IPS-15b (cell line): Measurements from ENCODE around the gene PTHLH.

Experiments used
- H3K27me3 ChIP-seq: one replicate; pipeline ENCODE4 v1.6.1; 2013; ENCODE audit warnings: low read length; ENCODE audit not compliant: control insufficient read depth, insufficient read depth
- H3K36me3 ChIP-seq: one replicate; pipeline ENCODE4 v1.6.1; 2013; ENCODE audit warnings: low read length; ENCODE audit not compliant: control insufficient read depth, insufficient read depth
- H3K4me1 ChIP-seq: one replicate; pipeline ENCODE4 v1.6.1; 2013; ENCODE audit warnings: mild to moderate bottlenecking, low read length; ENCODE audit not compliant: control insufficient read depth, insufficient read depth
- H3K4me3 ChIP-seq: one replicate; pipeline ENCODE4 v1.5.1; 2013; ENCODE audit warnings: low read depth, low read length
- H3K9ac ChIP-seq: one replicate; pipeline ENCODE4 v1.6.1; 2013; ENCODE audit warnings: low read depth, mild to moderate bottlenecking, low read length
- H3K9me3 ChIP-seq: one replicate; pipeline ENCODE4 v1.6.1; 2013; ENCODE audit warnings: mild to moderate bottlenecking, low read length; ENCODE audit not compliant: control insufficient read depth, insufficient read depth

The PTHLH gene

GRCh38 chr12:27972721-27973120 is at the start of gene PTHLH:
Gene PTHLH (minus strand): TSS chr12:27972733. CDS start chr12:27969494, 3,239 bp downstream.
- Histone ChIP-seq H3K27me3 (peaks cover 94% of the 10 kb centered on the region), H3K36me3 (no peaks in the 10 kb centered on the region), H3K4me3 (peak within 1 kb of the TSS; percentile 60), H3K9ac (no peak within 1 kb of the TSS), H3K9me3 (no peaks in the 10 kb centered on the region), H3K4me1 (peaks cover 13% of the 10 kb centered on the region)

GRCh38 chr12:28021704-28022103 is 49.2 kb upstream of the PTHLH start:
- H3K4me3 ChIP-seq: no peak overlapping the region
- no peaks in the 10 kb centered on the region for H3K27me3 ChIP-seq
- no peaks in the 10 kb centered on the region for H3K4me1 ChIP-seq

GRCh38 chr12:28017873-28018255 is 45.3 kb upstream of the PTHLH start:
- Histone ChIP-seq H3K9ac (no peak overlapping the region), H3K36me3 (no peaks in the 10 kb centered on the region), H3K9me3 (no peaks in the 10 kb centered on the region), H3K27me3 (no peaks in the 10 kb centered on the region), H3K4me3 (no peak overlapping the region), H3K4me1 (no peaks in the 10 kb centered on the region)

More at GRCh38 chr12:28021704-28022103, 49.2 kb upstream of the PTHLH start:
- Histone ChIP-seq H3K36me3 (no peaks in the 10 kb centered on the region), H3K9me3 (no peaks in the 10 kb centered on the region), H3K9ac (no peak overlapping the region)

- Histone ChIP-seq H3K4me1 (no peaks in the 10 kb centered on the region), H3K9me3 (no peaks in the 10 kb centered on the region), H3K27me3 (no peaks in the 10 kb centered on the region), H3K9ac (no peak overlapping the region), H3K36me3 (no peaks in the 10 kb centered on the region), H3K4me3 (no peak overlapping the region)
These were observed 44.8 kb upstream of the PTHLH start for GRCh38 chr12:28017126-28017872.

- no peaks in the 10 kb centered on the region for H3K4me1 ChIP-seq
- no peaks in the 10 kb centered on the region for H3K27me3 ChIP-seq
- H3K4me3 ChIP-seq: no peak overlapping the region
- no peaks in the 10 kb centered on the region for H3K9me3 ChIP-seq
- H3K9ac ChIP-seq: no peak overlapping the region
- H3K36me3 ChIP-seq: no peaks in the 10 kb centered on the region
These were observed 42.6 kb upstream of the PTHLH start for GRCh38 chr12:28015165-28015564.

GRCh38 chr12:28014196-28014595 is 41.7 kb upstream of the PTHLH start:
- H3K4me3 ChIP-seq: no peak overlapping the region
- no peaks in the 10 kb centered on the region for H3K27me3 ChIP-seq
- H3K4me1 ChIP-seq: no peaks in the 10 kb centered on the region
- no peaks in the 10 kb centered on the region for H3K36me3 ChIP-seq
- no peak overlapping the region for H3K9ac ChIP-seq
- no peaks in the 10 kb centered on the region for H3K9me3 ChIP-seq

- Histone ChIP-seq H3K36me3 (no peaks in the 10 kb centered on the region), H3K9me3 (no peaks in the 10 kb centered on the region), H3K27me3 (no peaks in the 10 kb centered on the region), H3K9ac (no peak overlapping the region), H3K4me3 (no peak overlapping the region), H3K4me1 (no peaks in the 10 kb centered on the region)
These were observed 39.9 kb upstream of the PTHLH start for GRCh38 chr12:28012333-28012918.

GRCh38 chr12:28010036-28010435 is 37.5 kb upstream of the PTHLH start:
- Histone ChIP-seq H3K4me3 (no peak overlapping the region), H3K9me3 (no peaks in the 10 kb centered on the region), H3K9ac (no peak overlapping the region), H3K27me3 (no peaks in the 10 kb centered on the region), H3K36me3 (no peaks in the 10 kb centered on the region), H3K4me1 (no peaks in the 10 kb centered on the region)

- Histone ChIP-seq H3K36me3 (no peaks in the 10 kb centered on the region), H3K4me1 (no peaks in the 10 kb centered on the region), H3K4me3 (no peak overlapping the region), H3K27me3 (no peaks in the 10 kb centered on the region), H3K9me3 (no peaks in the 10 kb centered on the region), H3K9ac (no peak overlapping the region)
These were observed 27.4 kb upstream of the PTHLH start for GRCh38 chr12:27999970-28000369.

GRCh38 chr12:27999521-27999920 is 27.0 kb upstream of the PTHLH start:
- no peak overlapping the region for H3K4me3 ChIP-seq
- no peaks in the 10 kb centered on the region for H3K36me3 ChIP-seq
- H3K4me1 ChIP-seq: no peaks in the 10 kb centered on the region
- no peaks in the 10 kb centered on the region for H3K9me3 ChIP-seq
- no peak overlapping the region for H3K9ac ChIP-seq
- no peaks in the 10 kb centered on the region for H3K27me3 ChIP-seq

- H3K4me3 ChIP-seq: no peak overlapping the region
- no peaks in the 10 kb centered on the region for H3K36me3 ChIP-seq
- H3K9me3 ChIP-seq: no peaks in the 10 kb centered on the region
- no peak overlapping the region for H3K9ac ChIP-seq
- no peaks in the 10 kb centered on the region for H3K4me1 ChIP-seq
- no peaks in the 10 kb centered on the region for H3K27me3 ChIP-seq
These were observed 26.1 kb upstream of the PTHLH start for GRCh38 chr12:27998658-27999057.

- H3K4me3 ChIP-seq: no peak overlapping the region
- H3K9me3 ChIP-seq: no peaks in the 10 kb centered on the region
- H3K9ac ChIP-seq: no peak overlapping the region
- no peaks in the 10 kb centered on the region for H3K4me1 ChIP-seq
- H3K27me3 ChIP-seq: no peaks in the 10 kb centered on the region
- no peaks in the 10 kb centered on the region for H3K36me3 ChIP-seq
These were observed 25.6 kb upstream of the PTHLH start for GRCh38 chr12:27998170-27998569.
